GM20431 (cell line): ENCODE data around the gene B4GALT3.

Experiments used
- in situ Hi-C: fragments of 300-500 bp; cut with MseI, MboI; formaldehyde crosslinking; loops from one replicate; pipeline ENCODE4 v1.15.0; 2020; ENCODE audit warnings: low sequenced_read_pairs; ENCODE audit not compliant: unreplicated experiment

Gene B4GALT3

DNA sequence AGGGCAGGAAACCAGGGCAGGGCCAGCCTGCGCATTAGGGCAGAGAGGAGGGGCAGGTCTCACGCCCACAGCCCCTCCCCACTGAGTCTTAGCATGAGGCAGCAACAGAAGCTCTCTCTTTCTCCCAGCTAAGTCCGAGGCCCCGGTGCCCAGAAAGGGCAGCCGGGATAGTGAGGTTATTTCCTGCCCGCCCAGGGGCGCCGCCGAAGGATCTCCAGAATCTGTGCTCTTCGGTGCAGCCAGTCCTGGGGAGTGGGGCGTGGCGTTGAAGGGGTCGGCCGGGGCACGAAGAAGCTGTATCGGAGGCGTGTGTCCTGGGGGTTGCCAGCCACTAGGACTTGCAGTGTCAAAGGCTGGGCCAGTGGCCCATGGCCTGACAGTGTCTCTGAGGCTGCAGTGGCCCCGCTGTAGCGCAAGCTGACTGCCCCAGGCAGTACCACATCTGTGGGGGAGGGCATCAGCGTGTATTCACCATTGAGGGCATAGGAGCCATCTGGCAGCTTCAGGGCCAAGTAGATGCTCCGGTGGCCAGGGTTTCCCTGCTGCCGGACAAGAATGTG lies 13.7 kb upstream of the B4GALT3 start:
- in situ Hi-C loops: no loop called here

DNA sequence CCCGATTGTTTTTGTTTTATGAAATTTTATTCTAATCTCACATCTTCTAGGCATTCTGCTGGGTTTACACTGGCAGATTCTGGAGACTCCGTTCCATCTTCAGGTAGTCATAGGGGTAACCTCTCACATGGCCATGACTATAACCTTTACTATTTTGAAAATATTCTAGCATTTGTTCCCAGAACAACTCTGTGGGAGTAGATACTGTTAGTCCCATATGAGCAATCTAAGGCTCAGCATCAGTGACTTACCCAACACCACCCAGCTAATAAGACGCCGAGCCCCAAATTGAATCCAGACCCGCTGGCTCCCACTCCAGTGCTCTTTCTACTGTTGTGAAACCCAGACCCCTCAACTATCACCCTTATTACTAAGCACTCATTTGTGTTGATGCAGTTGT lies 11.7 kb upstream of the B4GALT3 start:
- in situ Hi-C loops: no loop called here

DNA sequence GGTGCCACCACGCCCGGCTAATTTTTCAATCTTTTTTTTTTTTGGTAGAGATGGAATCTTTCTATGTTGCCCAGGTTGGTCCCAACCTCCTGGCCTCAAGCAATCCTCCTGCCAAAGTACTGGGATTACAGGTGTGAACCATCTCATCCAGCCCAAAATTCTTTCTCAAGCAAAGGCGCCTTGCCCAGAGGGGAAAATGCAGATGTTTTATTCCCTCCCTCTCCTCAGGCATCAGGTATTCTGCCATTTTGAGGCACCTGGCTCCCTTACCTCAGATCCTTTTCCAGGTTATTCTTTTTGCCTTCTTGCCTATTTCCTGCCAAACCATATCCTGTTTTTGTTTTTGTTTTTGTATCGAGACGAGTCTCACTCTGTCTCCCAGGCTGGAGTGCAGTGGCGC lies 11.1 kb upstream of the B4GALT3 start:
- in situ Hi-C loops: no loop called here

DNA sequence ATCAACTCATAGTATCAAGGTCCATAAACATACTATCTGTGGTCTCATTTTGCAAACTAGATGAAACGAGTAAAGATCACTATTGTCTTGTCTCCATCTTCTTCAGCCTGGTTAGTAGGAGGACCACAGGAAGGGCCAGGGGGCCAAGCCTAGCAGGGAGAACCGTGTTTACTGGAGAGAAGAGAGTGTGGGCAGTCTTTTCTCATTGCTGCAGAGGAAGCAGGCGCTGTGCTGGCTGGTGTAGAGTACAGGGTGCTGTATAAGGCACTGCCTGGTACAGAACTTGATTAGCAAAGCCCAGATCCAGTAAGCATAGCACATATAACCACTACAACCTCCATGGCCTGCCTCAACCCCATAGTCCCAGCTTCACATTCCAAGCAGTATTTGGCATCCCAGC lies 10.0 kb upstream of the B4GALT3 start:
- in situ Hi-C loops: no loop called here

DNA sequence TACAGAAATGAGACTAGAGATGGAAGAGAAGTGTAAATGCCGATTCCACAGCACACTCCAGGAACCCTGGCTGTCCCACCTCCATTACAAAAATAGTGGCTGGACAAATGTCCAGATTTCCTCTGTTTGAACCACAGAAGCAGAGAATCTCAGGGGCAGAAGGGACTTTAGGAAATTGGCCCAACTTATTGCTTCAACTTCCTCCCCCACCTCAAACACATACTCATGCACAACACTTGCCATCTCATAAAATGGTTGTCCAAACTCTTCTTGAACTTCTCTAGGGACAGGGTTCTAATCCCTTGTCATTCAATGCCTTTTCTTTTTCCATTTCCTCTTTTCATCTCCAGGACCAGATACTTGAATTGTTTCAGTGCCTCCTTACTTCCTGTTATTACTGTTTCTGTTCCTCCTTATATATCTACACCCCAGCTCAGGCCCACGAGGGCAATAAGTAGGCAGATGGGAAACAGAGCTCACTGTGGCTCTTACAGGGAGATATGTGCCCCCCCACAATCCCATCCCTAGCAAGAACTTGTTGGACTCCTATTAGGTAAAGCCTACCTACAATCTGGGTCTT lies 8.5 kb upstream of the B4GALT3 start:
- in situ Hi-C loops: no loop called here

DNA sequence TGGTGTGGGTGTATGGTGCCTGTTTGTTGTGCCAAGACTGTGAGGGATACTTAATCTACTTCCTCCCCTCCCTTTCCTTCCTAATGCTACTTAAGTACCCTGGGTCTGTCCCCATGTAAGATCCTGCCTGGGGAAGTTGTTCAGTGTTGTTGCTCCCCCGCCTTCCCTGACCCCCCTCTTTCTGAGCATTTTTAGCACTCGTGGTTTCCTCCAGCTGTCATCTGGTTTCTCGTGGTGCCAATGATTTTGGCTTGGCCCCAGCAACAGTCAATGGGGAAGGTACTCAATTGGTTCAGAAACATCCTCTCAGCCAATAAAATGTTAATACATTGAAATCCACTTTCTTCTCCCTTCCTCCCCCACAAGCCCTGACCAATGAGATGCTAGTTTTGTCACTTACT lies 8.0 kb upstream of the B4GALT3 start:
- in situ Hi-C loops: no loop called here

DNA sequence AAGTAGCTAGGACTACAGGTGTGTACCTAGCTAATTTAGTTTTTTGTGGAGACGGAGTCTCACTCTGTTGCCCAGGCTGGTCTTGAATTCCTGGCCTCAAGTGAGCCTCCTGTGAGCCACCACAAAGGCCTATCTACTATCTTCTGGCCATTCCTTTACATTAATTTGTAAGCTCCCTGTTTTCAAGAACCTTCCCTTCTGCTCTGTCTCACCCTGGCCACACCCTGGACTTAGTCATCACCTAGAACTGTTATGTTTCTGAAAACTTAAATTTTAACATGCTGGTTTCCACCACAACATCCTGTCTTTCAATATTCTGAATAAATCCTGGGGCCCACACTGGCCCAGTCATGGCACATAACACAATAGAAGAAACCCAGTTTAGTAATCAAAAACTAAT lies 4.9 kb upstream of the B4GALT3 start:
- in situ Hi-C loops: no loop called here

DNA sequence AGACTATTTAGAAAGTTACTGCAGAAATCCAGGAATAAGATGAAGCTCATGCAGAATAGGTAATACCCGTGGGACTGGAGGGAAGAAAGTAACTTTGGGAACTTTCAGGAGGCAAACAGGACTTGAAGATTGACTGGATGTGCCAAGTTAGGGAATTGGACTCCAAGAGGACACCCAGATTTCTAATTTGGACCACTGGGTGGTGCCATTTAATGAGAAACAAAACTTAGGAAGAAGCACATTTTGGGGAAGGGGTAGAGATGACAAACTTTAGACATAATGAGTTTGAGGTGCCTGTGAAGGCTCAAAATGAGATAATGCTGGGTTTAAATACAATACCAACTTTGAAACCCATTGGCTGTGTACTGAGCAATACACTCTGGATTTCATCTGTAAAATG lies 3.3 kb upstream of the B4GALT3 start:
- in situ Hi-C loops: no loop called here

DNA sequence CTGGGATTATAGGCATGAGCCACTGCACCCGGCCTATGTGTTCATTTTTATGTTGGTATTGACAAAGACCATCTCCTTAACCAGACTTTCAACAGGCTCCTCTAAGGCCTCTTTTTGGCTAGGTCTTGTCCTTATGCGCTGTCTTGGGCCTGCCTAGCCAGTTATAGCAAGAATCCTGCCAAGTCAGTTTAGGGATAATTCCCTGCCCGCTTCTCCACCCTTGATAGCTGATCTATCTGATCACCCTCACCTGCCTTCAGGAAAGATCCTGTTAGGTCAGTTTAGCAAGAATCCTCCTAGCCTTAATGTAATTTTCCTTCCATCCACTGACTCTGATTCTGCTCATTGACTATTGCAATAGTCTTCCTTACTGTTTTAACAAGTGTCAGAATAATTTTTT lies 2.4 kb upstream of the B4GALT3 start:
- in situ Hi-C loops: no loop called here

DNA sequence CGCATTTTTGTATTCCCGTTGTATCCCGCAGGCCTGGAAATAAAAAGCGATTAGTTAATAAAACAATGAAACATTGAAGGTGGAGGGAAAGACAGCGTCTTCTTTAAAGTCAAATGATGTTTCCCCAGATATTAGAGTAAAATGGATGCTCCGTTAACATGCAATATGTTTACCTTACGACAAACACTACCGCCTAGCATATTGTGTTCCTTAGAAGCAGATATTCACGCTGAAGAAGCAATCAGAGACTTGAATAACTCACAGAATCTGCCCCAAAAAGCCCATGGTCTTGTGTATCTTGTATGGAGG lies 583 bp upstream of the B4GALT3 start:
- in situ Hi-C loops: no loop called here

DNA sequence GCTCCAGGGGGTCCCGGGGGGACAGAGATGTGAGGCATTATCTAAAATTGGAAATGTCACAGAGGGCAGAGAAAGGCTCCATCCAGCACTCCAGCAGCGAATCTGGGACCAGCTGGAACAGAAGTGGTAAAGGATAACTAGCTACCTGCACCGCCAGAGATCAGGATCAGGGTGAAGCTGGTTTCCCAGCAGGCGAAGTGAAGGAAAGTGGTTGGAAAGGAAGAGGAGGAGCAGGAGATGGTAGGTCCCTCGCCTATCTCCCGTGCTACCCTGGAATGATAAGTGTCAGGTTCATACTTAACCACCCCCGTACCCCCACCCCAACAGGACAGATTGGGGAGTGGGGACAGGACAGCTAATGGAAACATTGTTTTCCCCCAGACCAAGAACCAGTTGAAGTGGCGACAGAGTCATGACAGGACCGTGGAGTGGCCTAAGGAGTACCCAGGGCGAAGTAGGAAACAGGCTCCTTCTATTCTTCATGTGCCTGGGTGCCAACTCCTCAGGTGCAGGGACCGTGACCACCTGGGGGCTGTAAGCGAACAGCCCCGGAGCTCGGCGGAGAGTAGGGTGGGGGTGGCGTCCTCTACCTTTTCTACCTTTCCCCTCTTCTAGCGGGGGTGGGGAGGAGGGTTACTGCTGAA lies 717 bp downstream of the B4GALT3 start:
- in situ Hi-C loops: no loop called here

DNA sequence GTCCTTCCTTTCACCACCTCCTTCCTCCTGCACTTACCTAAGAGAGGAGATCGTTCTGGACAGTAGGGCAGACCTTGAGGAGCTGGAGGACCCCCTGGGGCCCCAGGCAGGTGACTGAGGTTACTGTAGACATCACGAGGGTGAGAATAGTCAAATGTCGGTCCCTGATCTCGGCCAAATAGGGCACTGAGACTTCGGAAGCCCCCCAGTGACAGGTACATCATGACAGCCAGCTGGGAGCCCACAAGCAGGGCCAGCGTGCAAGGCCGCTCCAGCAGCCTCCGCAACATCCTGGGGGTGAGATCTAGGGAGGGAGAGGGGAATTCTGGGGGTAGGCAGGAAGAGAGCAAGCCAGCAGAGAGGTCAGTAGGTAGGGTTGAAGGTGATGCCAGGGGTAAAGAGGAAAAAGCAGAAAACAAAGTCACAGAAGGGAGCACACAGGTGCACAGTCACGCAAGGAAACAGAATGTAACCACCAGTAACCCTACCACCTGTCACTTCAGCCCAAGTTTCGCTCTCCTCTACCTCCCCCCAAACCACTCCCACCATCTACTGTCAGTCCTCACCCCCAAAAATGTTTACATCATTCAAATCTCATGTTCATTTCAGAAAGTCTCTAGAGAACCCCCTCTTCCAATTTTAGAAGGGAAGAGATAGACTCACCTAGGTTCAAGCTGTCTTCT lies 1.4 kb downstream of the B4GALT3 start:
- in situ Hi-C loops: no loop called here

DNA sequence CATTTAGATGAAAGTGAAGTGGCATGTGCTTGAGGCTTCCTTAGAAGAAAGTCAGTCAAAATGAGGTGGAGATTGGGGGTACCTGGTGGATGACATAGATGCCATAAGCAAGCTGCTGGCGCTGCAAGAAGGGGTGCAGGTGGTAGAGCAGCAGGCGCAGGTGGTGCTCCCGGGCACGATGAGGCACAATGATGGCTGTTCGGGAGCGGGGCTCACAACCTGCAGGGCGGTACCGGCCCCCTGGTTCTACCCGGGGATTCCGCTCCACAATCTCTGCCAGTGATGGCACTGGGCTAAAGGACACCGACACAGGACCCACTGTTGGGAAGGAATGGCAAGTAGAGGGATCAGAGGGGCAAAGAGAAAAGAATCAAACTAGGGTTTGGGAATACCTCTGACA lies 2.4 kb downstream of the B4GALT3 start:
- in situ Hi-C loops: no loop called here

DNA sequence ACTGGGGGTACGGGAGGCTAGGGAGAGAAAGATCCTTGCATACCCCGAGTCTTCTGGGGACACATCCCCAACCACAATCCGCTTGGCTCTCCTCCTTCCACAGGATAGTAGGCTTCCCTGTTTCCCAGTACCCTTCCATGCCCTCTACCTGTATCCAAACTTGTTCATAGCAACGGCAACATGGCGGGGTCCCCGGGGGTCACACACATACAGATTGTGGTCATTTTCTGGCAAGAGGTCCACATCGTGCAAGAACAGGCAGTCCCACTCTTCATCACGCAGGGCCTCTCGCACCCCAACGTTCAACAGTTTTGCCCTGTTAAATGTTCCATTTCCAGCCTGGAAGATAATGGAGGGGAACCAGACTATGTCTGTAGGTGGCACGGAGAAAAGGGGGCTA lies 3.6 kb downstream of the B4GALT3 start:
- in situ Hi-C loops: no loop called here

DNA sequence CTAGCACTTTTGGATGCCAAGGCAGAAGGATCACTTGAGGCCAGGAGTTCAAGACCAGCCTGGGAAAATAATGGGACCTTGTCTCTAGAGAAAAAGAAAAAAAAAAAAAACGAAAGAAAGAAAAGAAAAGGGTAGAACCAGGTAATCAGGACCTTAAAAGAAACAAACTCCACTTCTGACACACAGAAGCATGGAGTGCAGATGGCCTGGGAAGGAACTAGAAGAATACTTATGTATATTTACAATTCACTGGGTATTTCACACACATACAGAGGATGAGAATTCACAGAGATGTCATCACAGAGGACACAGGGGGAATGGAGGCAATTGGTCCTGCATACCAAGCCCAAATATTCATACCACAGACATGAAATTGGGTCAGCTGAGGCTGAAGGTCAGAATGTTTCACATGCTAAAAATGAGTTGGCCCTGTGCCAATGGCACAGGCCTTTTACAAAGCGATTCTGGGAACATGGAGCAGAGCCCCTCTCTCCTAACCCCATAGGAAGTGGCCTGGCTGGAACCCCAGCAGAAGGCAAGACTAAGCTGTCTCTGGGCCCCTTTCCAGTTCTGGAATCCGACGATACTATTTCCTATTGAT lies 4.4 kb downstream of the B4GALT3 start:
- in situ Hi-C loops: no loop called here

DNA sequence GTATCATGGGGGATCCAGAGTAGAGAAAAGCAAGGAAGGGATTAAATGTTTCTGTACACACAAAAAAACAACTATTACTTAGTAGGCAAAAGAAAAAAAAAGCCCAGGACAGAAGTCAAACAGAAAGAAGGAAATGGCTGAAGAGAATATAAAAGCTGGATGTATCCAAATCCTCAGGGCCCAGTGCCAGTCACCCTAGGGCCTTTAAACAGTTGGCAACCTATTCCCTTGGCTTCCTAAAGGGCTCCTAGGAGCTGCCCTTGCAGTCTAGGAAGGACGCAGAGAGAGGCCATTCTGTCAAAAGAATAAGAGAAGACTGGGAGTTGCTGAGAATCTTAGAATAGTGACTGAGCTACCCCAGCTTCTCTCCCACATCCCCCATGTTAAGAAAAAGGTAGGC lies 5.0 kb downstream of the B4GALT3 start:
- in situ Hi-C loops: no loop called here

DNA sequence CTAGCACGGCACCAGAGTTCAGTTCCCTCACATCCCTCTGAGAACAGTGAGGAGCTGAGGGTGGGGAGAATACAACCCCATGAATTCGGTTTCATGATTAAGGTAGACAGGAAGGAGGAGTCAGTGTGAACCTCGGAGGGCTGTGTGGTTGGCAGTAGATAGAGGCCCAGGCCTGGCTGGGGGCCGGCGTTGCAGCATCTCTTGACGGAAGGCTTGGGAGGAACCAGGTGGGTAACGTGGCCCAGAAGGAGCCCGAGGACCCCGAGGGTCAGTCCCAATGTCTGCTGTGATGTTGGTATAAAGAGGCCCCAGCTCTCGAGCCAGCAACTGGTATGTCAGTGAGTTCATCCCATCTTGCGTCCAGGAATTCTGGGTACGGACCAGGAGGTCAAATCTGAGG lies 5.6 kb downstream of the B4GALT3 start:
- in situ Hi-C loops: no loop called here

DNA sequence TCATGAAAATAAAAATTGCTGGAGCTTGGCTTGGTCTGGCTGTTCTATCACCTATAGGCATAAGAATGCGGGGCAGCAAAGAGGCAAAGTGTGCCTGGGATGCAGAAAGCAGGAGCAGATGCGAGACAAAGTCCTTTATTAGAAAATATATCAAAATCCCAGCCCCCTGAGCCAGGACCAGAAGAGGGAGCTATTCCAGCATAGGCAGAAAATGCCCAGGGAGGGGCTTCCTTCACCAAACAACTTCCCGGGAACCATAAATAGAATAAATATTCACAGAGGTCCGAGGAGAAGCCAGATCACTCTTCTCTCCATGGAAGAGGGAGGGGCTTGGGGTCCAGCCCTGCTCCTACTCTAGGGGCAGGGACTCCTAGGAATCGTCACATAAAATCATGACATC lies 6.1 kb downstream of the B4GALT3 start:
- in situ Hi-C loops: no loop called here

DNA sequence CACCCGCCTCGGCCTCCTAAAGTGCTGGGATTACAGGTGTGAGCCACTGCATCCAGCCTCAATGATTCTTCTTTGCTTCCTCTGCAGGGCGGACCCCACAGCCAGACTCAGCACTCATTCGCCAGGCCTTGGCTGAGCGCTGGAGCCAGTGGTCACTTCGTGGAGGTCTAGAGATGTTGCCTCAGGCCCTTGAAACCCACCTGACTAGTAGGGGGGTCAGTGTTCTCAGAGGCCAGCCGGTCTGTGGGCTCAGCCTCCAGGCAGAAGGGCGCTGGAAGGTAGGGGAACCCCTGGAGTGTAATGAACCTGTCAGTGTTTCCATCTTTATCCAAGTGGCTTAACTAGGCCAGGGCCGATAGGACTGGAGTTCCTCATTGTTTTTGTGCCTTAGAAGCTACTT lies 8.4 kb downstream of the B4GALT3 start:
- in situ Hi-C loops: no loop called here

DNA sequence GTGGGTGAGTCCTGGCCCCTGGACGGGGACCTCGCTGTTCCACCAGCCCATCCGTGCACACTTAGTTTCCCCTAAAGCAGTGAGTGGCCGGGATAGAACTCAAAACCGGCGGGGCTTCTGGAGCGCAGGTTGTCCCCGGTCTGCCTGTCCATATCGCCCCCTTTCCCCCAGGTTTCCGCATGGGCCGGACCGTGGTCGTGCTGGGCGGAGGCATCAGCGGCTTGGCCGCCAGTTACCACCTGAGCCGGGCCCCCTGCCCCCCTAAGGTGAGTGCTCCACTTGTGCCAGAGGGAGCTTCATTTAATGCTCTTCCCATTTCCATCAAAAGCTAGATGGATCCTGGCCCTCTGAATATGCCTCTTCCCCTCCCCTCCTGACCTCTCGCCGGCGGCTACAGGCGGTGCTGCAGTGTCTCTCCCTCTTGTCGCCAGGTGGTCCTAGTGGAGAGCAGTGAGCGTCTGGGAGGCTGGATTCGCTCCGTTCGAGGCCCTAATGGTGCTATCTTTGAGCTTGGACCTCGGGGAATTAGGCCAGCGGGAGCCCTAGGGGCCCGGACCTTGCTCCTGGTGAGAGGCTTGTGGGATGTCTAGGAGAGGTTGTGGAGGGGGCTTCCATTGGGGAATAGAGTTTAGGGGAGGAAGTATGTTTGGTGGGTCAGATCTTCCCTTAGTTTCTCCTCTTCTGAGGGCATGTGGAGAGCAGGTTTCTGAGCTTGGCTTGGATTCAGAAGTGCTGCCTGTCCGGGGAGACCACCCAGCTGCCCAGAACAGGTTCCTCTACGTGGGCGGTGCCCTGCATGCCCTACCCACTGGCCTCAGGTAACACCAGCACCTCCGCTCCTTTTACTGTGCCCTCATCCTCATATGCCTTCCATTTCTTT lies 10.4 kb downstream of the B4GALT3 start:
- in situ Hi-C loops: no loop called here
